ENCODE measurements around the gene MCRIP2. TPM values are rescaled to one million over a fixed set of nuclear protein-coding genes. Genes with fewer than 3 reads are reported as not detected.

The MCRIP2 gene
- total RNA-seq, 4 donors from 2014 or later = 19.2 to 60.7 (median 39.7) TPM

GRCh38 chr16:648071-648780 is 6.6 kb downstream of the MCRIP2 start:
- TF ChIP-seq, protein P1, sequence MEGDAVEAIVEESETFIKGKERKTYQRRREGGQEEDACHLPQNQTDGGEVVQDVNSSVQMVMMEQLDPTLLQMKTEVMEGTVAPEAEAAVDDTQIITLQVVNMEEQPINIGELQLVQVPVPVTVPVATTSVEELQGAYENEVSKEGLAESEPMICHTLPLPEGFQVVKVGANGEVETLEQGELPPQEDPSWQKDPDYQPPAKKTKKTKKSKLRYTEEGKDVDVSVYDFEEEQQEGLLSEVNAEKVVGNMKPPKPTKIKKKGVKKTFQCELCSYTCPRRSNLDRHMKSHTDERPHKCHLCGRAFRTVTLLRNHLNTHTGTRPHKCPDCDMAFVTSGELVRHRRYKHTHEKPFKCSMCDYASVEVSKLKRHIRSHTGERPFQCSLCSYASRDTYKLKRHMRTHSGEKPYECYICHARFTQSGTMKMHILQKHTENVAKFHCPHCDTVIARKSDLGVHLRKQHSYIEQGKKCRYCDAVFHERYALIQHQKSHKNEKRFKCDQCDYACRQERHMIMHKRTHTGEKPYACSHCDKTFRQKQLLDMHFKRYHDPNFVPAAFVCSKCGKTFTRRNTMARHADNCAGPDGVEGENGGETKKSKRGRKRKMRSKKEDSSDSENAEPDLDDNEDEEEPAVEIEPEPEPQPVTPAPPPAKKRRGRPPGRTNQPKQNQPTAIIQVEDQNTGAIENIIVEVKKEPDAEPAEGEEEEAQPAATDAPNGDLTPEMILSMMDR (IDR thresholded peaks at IDR 0.05; ENCODE audit: low read depth) = no peak

GRCh38 chr16:648781-649589 is 7.4 kb downstream of the MCRIP2 start, which contains the start of gene WDR90:
WDR90 (plus strand) TSS chr16:649365; CDS start chr16:649417, 52 bp downstream.
- TF ChIP-seq, protein P1 (IDR thresholded peaks at IDR 0.05; ENCODE audit: low read depth) = no peak

GRCh38 chr16:649631-650030 is 8.0 kb downstream of the MCRIP2 start:
- TF ChIP-seq, protein P1 (IDR thresholded peaks at IDR 0.05; ENCODE audit: low read depth) = no peak

GRCh38 chr16:651844-652243 is 10.2 kb downstream of the MCRIP2 start:
- TF ChIP-seq, protein P1 (IDR thresholded peaks at IDR 0.05; ENCODE audit: low read depth) = no peak

DNA sequence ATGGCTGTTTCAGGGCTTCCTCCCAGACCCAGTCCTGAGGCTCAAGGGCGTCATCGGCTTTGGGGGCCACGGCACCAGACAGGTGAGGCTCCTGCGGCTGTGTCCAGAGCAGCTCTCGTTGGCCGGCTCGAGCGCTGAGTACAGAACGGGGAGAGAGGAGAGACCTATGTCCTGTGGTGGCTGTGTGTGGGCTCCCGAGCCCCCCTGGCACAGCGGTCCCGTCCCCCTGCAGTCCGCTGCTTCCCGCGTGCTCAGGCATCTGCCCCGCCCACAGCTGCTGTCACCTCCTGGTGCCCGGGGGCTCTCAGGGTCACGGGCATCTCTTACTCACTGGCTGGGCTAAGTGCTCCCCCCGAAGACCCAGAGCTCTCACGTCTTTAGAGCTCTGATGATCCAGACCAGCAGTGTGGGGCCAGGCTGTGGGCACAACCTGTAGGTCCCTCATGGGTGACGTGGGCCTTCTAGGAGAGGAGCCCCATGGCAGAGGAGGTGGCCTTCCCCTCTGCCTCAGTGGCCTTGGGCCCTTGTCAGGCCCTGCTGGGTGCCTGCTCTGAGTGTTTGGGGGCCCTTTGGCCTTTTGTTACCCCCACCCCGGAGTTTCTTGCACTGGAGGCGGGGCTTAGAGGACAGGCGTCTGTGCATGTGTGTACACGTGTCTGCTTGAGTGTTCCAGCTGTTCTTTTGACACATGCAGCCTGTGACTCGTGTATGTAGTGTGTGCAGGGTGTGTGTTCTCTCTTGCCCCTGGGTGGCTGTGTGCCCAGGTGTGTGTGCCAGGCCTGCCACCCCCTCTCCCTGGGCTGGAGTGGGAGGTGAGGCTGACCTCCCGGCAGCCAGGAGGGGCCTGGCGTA is 11.1 kb downstream of the MCRIP2 start:
- TF ChIP-seq, protein P1 (IDR thresholded peaks at IDR 0.05; ENCODE audit: low read depth) = no peak

DNA sequence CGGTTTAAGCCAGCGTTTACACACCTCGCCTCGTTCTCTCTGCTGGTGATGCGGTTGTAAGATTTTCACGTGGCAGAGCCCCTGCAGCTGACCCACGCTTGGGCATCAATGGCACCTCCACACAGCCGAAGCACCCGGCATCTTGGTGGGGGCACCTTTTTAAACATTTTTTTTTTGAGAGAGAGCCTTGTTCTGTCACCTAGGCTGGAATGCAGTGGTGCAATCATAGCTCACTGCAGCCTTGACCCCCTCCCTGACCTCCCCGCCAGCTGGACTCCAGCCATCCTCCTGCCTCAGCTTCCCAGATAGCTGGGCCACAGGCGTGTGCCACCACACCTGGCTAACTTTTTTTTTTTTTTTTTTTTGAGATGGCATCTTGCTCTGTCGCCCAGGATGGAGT is 12.4 kb downstream of the MCRIP2 start:
- TF ChIP-seq, protein P1 (IDR thresholded peaks at IDR 0.05; ENCODE audit: low read depth) = no peak

Data from subcutaneous adipose tissue (tissue), 4 donors.